ENCODE data around the gene EPB41L4B. TPM values are rescaled to one million over a fixed set of nuclear protein-coding genes. Genes with fewer than 3 reads are reported as not detected.

EPB41L4B gene
- total and polyA plus RNA-seq, 2 of the 4 experiments (the other 2 are of a cell fraction): 0.36 to 0.54 TPM

DNA sequence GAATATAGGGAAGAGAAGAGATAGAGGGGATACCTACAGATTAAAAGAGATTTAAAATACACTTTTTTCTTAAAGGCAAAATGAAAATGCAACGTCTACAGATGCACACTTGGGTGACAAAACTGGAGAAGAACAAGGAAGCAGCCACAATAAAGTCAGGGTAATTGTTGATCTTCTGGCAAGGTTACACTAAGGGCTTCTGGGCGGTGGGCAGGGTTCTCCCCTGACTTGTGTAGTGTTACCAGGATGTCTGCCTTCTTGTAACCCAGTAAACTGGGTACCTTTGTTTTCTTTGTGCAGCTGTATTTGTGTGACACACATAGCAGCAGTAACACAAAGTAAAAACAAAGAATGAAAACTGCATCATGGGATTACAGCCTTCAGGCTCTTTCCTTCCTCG, 37.8 kb downstream of the EPB41L4B start:
- Histone ChIP-seq H3K9ac (ENCODE audit: low read depth, low read length) (no peak overlapping the region), H4K91ac (ENCODE audit: insufficient read depth, low read depth, low read length) (no peak overlapping the region), H2BK5ac (ENCODE audit: low read depth, low read length, poor library complexity, severe bottlenecking) (no peak overlapping the region), H4K20me1 (ENCODE audit: insufficient read depth, low read length) (no peaks in the 10 kb centered on the region), H3K23ac (ENCODE audit: low read depth, low read length) (no peak overlapping the region), H2AK9ac (replicated peaks; ENCODE audit: low read depth, low read length, poor library complexity) (no peak overlapping the region), H2BK15ac (ENCODE audit: low read depth, low read length) (no peak overlapping the region), H3K4me3 (ENCODE audit: insufficient read depth, low read depth, low read length) (no peak overlapping the region), H2BK20ac (ENCODE audit: low read depth, low read length) (no peak overlapping the region), H3K79me1 (ENCODE audit: low read depth in 1 of 2, low read length in 2 of 2) (no peaks in the 10 kb centered on the region), H3K9me1 (ENCODE audit: insufficient read depth, low read length) (no peaks in the 10 kb centered on the region), H3K27ac (ENCODE audit: insufficient read depth, low read length) (no peak overlapping the region), H3K9me3 (ENCODE audit: control insufficient read depth, insufficient read depth, low read length) (no peaks in the 10 kb centered on the region), H3K4ac (ENCODE audit: low read depth, low read length) (no peak overlapping the region), H3K4me2 (ENCODE audit: low read depth, low read length) (no peak overlapping the region), H3K27me3 (ENCODE audit: control insufficient read depth, insufficient read depth, low read length) (peaks cover 7% of the 10 kb centered on the region), H3K56ac (ENCODE audit: extremely low read depth, insufficient read depth, low read length) (no peak overlapping the region), H2AFZ (replicated peaks; ENCODE audit: low read length, poor library complexity) (no peak overlapping the region), H4K8ac (ENCODE audit: low read depth in 2 of 2, low read length in 2 of 2) (no peak overlapping the region), H2AK5ac (ENCODE audit: low read depth, low read length) (no peak overlapping the region), H3K4me1 (ENCODE audit: control insufficient read depth, insufficient read depth, low read length) (peaks cover 2% of the 10 kb centered on the region; the same call in 1 of the 2 replicates), H3K18ac (ENCODE audit: low read depth, low read length) (no peak overlapping the region), H4K5ac (ENCODE audit: low read depth, low read length) (no peak overlapping the region), H2BK120ac (ENCODE audit: low read depth, low read length) (no peak overlapping the region), H3K14ac (replicated peaks; ENCODE audit: low read depth, low read length) (no peak overlapping the region), H3K36me3 (ENCODE audit: control insufficient read depth, insufficient read depth, low read length) (no peaks in the 10 kb centered on the region)
- POLR2A ChIA-PET (ENCODE audit: unreplicated experiment): no interaction called here
- ATAC-seq (ENCODE audit: low read depth): no peak
- BruUV-seq (replicated peaks): no TSS peak
- TF ChIP-seq FOS (IDR thresholded peaks at IDR 0.05; ENCODE audit: low read depth, low read length) (no peak), BHLHE40 (IDR thresholded peaks at IDR 0.05; ENCODE audit: low read depth, low read length) (no peak), ELK1 (IDR thresholded peaks at IDR 0.05; ENCODE audit: borderline replicate concordance, low read depth, low read length) (no peak)
- dilution Hi-C loops (cut with HindIII; ENCODE audit: low sequenced_read_pairs, unreplicated experiment) (no loop called here), intact Hi-C loops (cut with micrococcal nuclease) (no loop called here), in situ Hi-C loops (cut with MboI; ENCODE audit: low sequenced_read_pairs) (no loop called here)
- CTCF ChIA-PET: no interaction called here
- WGBS, 2 experiments (ENCODE audit: extremely low coverage in 2 of 2, insufficient read length in 1 of 2): no CpG with 5 or more reads among the region's 3 CpGs
- no peak for DNase-seq

All from IMR-90 (cell line).